PC-9 (cell line): ENCODE measurements around the gene TSPAN8. TPM values are rescaled to one million over a fixed set of nuclear protein-coding genes. Genes with fewer than 3 reads are reported as not detected.

ENCODE experiments used
- BruUV-seq: library from RNA; stranded (reverse); fragments of 400-500 nt; replicated peaks from 2 replicates; lab custom pipeline; 2021; lab: Mats Ljungman, UMichigan
- CTCF ChIA-PET: fragments of 300-600 bp; sonication (Branson Sonifier 250); formaldehyde crosslinking; loops from one replicate; lab custom pipeline; 2022; ENCODE audit warnings: antibody characterized with exemption; lab: Charles Lee
- POLR2A ChIA-PET: fragments of 300-600 bp; sonication (Branson Sonifier 250); formaldehyde crosslinking; loops from one replicate; lab custom pipeline; 2022; ENCODE audit warnings: antibody characterized with exemption; ENCODE audit not compliant: unreplicated experiment; lab: Charles Lee
- DNase-seq, 2 experiments: peaks; one replicate each; pipeline versions ENCODE4 v3.0.0 to v3.0.0-alpha.2; 2015 to 2022; ENCODE audit warnings: mixed read lengths in 1 of 2
- H2AFZ ChIP-seq: fragments of 200-600 bp; sonication (generic); 2 replicates; pipeline ENCODE4 v1.8.1; 2017; ENCODE audit warnings: antibody characterized with exemption
- H3F3A ChIP-seq: fragments of 200-600 bp; sonication (generic); 2 replicates; pipeline ENCODE4 v1.8.1; 2017; ENCODE audit warnings: antibody characterized with exemption, mild to moderate bottlenecking, low read depth; ENCODE audit not compliant: insufficient read depth
- H3K27ac ChIP-seq: fragments of 200-600 bp; sonication (generic); 2 replicates; pipeline ENCODE4 v1.6.1; 2016; ENCODE audit warnings: mixed run types
- H3K27me3 ChIP-seq: fragments of 200-600 bp; sonication (generic); 2 replicates; pipeline ENCODE4 v1.6.1; 2016; ENCODE audit warnings: low read depth, mixed run types; ENCODE audit not compliant: insufficient read depth
- H3K36me3 ChIP-seq: fragments of 200-600 bp; sonication (generic); 2 replicates; pipeline ENCODE4 v1.6.1; 2016; ENCODE audit warnings: low read depth, mixed run types
- H3K4me1 ChIP-seq: fragments of 200-600 bp; sonication (generic); replicated peaks from 2 replicates; pipeline ENCODE4 v1.6.1; 2016; ENCODE audit warnings: mixed run types; ENCODE audit not compliant: insufficient read depth
- H3K4me2 ChIP-seq: fragments of 200-600 bp; sonication (generic); 2 replicates; pipeline ENCODE4 v1.6.1; 2017; ENCODE audit warnings: mixed run types
- H3K4me3 ChIP-seq: fragments of 200-600 bp; sonication (generic); 2 replicates; pipeline ENCODE4 v1.6.1; 2016; ENCODE audit warnings: mixed run types
- H3K79me2 ChIP-seq: fragments of 200-600 bp; sonication (generic); 2 replicates; pipeline ENCODE4 v1.6.1; 2017; ENCODE audit warnings: low read depth, mixed run types
- H3K9me2 ChIP-seq: fragments of 200-600 bp; sonication (generic); 2 replicates; pipeline ENCODE4 v1.8.1; 2017; ENCODE audit warnings: mild to moderate bottlenecking; ENCODE audit not compliant: insufficient read depth
- H3K9me3 ChIP-seq: fragments of 200-600 bp; sonication (generic); 2 replicates; pipeline ENCODE4 v1.8.1; 2016; ENCODE audit warnings: low read depth; ENCODE audit not compliant: insufficient read depth
- H4K20me1 ChIP-seq: fragments of 200-600 bp; sonication (generic); 2 replicates; pipeline ENCODE4 v1.8.1; 2017; ENCODE audit not compliant: insufficient read depth
- EZH2 ChIP-seq: fragments of 200-600 bp; sonication (generic); IDR thresholded peaks from 2 replicates; pipeline ENCODE4 v1.8.0; 2017; ENCODE audit warnings: antibody characterized with exemption, low read depth
- intact Hi-C: fragments of 100-400 bp; cut with micrococcal nuclease; formaldehyde crosslinking; loops from one replicate; pipeline ENCODE4 v1.10.0; 2022; ENCODE audit not compliant: unreplicated experiment
- total RNA-seq: library from RNA; stranded (reverse); gene quantifications from 2 replicates; pipeline ENCODE4 v1.2.3, GENCODE V29; 2021
- TF ChIP-seq, protein P1 (sequence below): fragments of 200-600 bp; sonication (generic); conservative IDR thresholded peaks from 2 replicates; pipeline ENCODE4 v1.6.1; 2017; ENCODE audit warnings: mixed run types, antibody characterized with exemption, mild to moderate bottlenecking, moderate library complexity

Gene TSPAN8
- total RNA-seq, 1 experiment from 2014 or later = 1.9 TPM

DNA sequence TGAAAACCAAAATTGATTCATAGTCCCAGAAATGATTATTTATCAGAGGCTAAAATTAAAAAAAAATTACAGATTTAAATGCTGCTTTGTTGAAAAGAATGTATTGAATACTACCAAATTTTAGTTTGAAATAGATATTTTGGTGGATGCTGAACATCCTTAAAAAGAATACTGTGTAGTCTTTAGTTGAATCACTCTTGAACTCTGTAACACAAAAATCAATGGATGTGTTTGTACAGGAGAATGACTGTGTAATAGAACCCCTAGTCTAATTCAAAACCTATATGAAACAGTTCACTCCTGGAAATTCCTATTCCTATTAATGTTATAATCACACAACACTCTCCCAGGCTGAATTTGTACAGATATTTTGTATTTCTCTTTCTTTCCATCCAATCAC is 1.5 kb upstream of the TSPAN8 start:
- no peaks in the 10 kb centered on the region for H3K9me2 ChIP-seq
- no peak overlapping the region for H2AFZ ChIP-seq
- H3K4me1 ChIP-seq = no peaks in the 10 kb centered on the region
- ChIA-PET CTCF (no interaction called here), POLR2A (no interaction called here)
- no TSS peak for BruUV-seq
- intact Hi-C loops = no loop called here
- no peaks in the 10 kb centered on the region for H3K9me3 ChIP-seq
- no peak overlapping the region for H3K27ac ChIP-seq
- H3K79me2 ChIP-seq = no peaks in the 10 kb centered on the region
- H3F3A ChIP-seq = no peaks in the 10 kb centered on the region
- no peak for TF ChIP-seq EZH2
- TF ChIP-seq, protein P1, sequence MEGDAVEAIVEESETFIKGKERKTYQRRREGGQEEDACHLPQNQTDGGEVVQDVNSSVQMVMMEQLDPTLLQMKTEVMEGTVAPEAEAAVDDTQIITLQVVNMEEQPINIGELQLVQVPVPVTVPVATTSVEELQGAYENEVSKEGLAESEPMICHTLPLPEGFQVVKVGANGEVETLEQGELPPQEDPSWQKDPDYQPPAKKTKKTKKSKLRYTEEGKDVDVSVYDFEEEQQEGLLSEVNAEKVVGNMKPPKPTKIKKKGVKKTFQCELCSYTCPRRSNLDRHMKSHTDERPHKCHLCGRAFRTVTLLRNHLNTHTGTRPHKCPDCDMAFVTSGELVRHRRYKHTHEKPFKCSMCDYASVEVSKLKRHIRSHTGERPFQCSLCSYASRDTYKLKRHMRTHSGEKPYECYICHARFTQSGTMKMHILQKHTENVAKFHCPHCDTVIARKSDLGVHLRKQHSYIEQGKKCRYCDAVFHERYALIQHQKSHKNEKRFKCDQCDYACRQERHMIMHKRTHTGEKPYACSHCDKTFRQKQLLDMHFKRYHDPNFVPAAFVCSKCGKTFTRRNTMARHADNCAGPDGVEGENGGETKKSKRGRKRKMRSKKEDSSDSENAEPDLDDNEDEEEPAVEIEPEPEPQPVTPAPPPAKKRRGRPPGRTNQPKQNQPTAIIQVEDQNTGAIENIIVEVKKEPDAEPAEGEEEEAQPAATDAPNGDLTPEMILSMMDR = no peak
- H4K20me1 ChIP-seq = no peaks in the 10 kb centered on the region
- H3K27me3 ChIP-seq = no peaks in the 10 kb centered on the region
- no peaks in the 10 kb centered on the region for H3K36me3 ChIP-seq
- no peak overlapping the region for H3K4me3 ChIP-seq
- no peak for DNase-seq
- no peak overlapping the region for H3K4me2 ChIP-seq

DNA sequence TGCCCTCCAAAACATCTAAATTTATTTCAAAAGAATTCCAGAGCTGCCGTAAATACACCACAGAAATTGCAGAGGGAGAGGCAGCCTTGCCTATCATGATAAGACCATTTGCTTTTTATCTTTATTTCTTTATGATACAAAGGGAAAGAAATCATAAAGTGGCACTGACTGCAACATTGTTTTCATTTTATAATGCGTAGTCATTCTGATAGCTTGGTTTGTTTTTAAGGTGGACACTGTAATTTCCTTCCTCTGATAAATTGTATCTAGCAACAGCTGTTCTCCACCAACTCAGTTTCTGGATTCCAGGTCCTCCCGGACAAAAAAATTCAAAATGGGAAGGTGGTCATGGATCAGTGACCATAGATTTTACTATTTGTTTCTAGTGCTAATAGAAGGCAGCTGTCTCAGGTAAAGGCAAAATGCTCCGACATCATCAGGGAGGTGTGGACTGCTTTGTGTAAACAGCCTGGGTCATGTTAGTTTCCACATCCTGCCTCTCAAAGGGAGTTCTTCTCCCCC is 623 bp upstream of the TSPAN8 start:
- H3K9me2 ChIP-seq = no peaks in the 10 kb centered on the region
- H3K4me1 ChIP-seq = no peaks in the 10 kb centered on the region
- no peak for DNase-seq
- no peaks in the 10 kb centered on the region for H3K36me3 ChIP-seq
- no peak overlapping the region for H3K27ac ChIP-seq
- H3K4me2 ChIP-seq = no peak overlapping the region
- H3K79me2 ChIP-seq = no peaks in the 10 kb centered on the region
- ChIA-PET POLR2A (interaction anchor here (0.6 kb wide), 1 partner anchor 79 kb away, joined by 10 read pairs; no protein-coding TSS in a partner anchor), CTCF (no interaction called here)
- H3K9me3 ChIP-seq = no peaks in the 10 kb centered on the region
- no peaks in the 10 kb centered on the region for H3F3A ChIP-seq
- H2AFZ ChIP-seq = no peak overlapping the region
- intact Hi-C loops = no loop called here
- H3K27me3 ChIP-seq = no peaks in the 10 kb centered on the region
- TF ChIP-seq, protein P1 = no peak
- TF ChIP-seq EZH2 = no peak
- no peak overlapping the region for H3K4me3 ChIP-seq
- BruUV-seq = no TSS peak
- H4K20me1 ChIP-seq = no peaks in the 10 kb centered on the region

DNA sequence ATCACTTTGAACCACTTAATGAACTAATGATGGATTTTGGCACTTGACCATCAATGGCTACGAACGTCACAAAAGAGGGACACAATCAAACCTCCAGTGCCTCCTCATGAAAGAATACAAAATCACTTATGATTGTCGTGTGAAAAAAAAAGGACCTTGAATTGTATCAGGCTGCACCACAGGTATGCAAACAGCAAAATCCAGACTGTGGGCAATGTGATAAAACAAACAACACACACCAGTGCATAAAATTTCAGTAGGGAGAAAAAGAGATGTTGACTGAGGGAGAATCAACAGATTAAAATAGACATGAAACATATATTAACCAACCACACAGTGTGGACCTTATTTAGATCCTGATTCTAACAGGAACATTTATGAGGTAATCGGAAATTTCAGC is 2.6 kb downstream of the TSPAN8 start:
- POLR2A ChIA-PET = no interaction called here
- Histone ChIP-seq H3K27me3 (no peaks in the 10 kb centered on the region), H3K4me3 (no peak overlapping the region), H3K36me3 (no peaks in the 10 kb centered on the region), H4K20me1 (no peaks in the 10 kb centered on the region), H3K4me1 (no peaks in the 10 kb centered on the region), H3K79me2 (no peaks in the 10 kb centered on the region), H3K9me2 (no peaks in the 10 kb centered on the region), H3K4me2 (no peak overlapping the region), H3F3A (no peaks in the 10 kb centered on the region), H3K27ac (no peak overlapping the region), H2AFZ (no peak overlapping the region), H3K9me3 (no peaks in the 10 kb centered on the region)
- TF ChIP-seq, protein P1 = no peak
- TF ChIP-seq EZH2 = no peak
- no TSS peak for BruUV-seq
- no peak for DNase-seq
- CTCF ChIA-PET = no interaction called here
- intact Hi-C loops = no loop called here
